Posterior cingulate gyrus (tissue), 11 donors: Measurements from ENCODE around the gene ALS2CL.
A peak's percentile ranks its signal among the peaks of the same experiment; 100 is the strongest.
"Not testable (repeated sequence)": the region's sequence is repeated elsewhere in the genome, so short reads cannot be mapped to it uniquely, and the experiment has no call there.

ENCODE experiments used
- DNase-seq, 10 donors: peaks; one replicate each; pipeline versions ENCODE4 v3.0.0 to v3.0.0-alpha.2; 2020 to 2021; ENCODE audit warnings: mixed read lengths in 3 of 10
- intact Hi-C: fragments of 100-400 bp; cut with DNase I; formaldehyde crosslinking; loops from one replicate; pipeline ENCODE4 v1.15.1; 2023

ALS2CL gene

GRCh38 chr3:46693038-46693891 lies at the start of gene ALS2CL:
TSS of gene ALS2CL (minus strand) at chr3:46693679. CDS start at chr3:46689440, 4,239 bp downstream.
- intact Hi-C loops: loop anchor here (10.0 kb wide), 1 partner anchor 208 kb away; no protein-coding TSS in a partner anchor
- DNase-seq: peak in 3 of 10 donors; percentile 18 to 89 (median 42)

GRCh38 chr3:46742992-46743585 lies 49.6 kb upstream of the ALS2CL start:
- intact Hi-C loops: no loop called here

GRCh38 chr3:46739565-46739964 lies 46.1 kb upstream of the ALS2CL start:
- DNase-seq, intact Hi-C loops: not testable (repeated sequence)

More at GRCh38 chr3:46742992-46743585, 49.6 kb upstream of the ALS2CL start:
- no peak for DNase-seq

GRCh38 chr3:46737329-46737731 lies 43.9 kb upstream of the ALS2CL start:
- peak in 1 of 10 donors; percentile 57 for DNase-seq
- intact Hi-C loops: no loop called here

- intact Hi-C loops: no loop called here
- DNase-seq: peak in 1 of 10 donors; percentile 42
These were observed 42.8 kb upstream of the ALS2CL start for GRCh38 chr3:46736006-46736872.

- no peak for DNase-seq
- intact Hi-C loops: no loop called here
These were observed 41.3 kb upstream of the ALS2CL start for GRCh38 chr3:46734773-46735172.

GRCh38 chr3:46733026-46733800 lies 39.7 kb upstream of the ALS2CL start:
- peak in 1 of 10 donors; percentile 56 for DNase-seq
- intact Hi-C loops: no loop called here

GRCh38 chr3:46731795-46732194 lies 38.3 kb upstream of the ALS2CL start:
- DNase-seq: no peak
- intact Hi-C loops: no loop called here

GRCh38 chr3:46730819-46731218 lies 37.3 kb upstream of the ALS2CL start:
- intact Hi-C loops: no loop called here
- no peak for DNase-seq

GRCh38 chr3:46729038-46729437 lies 35.6 kb upstream of the ALS2CL start:
- DNase-seq: no peak
- intact Hi-C loops: no loop called here

GRCh38 chr3:46725621-46726314 lies 32.3 kb upstream of the ALS2CL start:
- intact Hi-C loops: no loop called here

GRCh38 chr3:46724424-46724823 lies 30.9 kb upstream of the ALS2CL start:
- DNase-seq: no peak
- intact Hi-C loops: no loop called here

More at GRCh38 chr3:46725621-46726314, 32.3 kb upstream of the ALS2CL start:
- no peak for DNase-seq

- intact Hi-C loops: no loop called here
- no peak for DNase-seq
These were observed 29.0 kb upstream of the ALS2CL start for GRCh38 chr3:46722443-46722842.

- DNase-seq: no peak
- intact Hi-C loops: no loop called here
These were observed 27.5 kb upstream of the ALS2CL start for GRCh38 chr3:46721009-46721408.

GRCh38 chr3:46719735-46720271 lies 26.3 kb upstream of the ALS2CL start:
- intact Hi-C loops: no loop called here
- peak in 3 of 10 donors; percentile 0 to 37 (median 2) for DNase-seq

GRCh38 chr3:46719044-46719565 lies 25.6 kb upstream of the ALS2CL start:
- intact Hi-C loops: no loop called here

GRCh38 chr3:46717447-46718231 lies 24.2 kb upstream of the ALS2CL start, which contains the start of gene PRSS50:
TSS of gene PRSS50 (minus strand) at chr3:46717869. CDS start at chr3:46717824, 45 bp downstream.
- DNase-seq: peak in 2 of 10 donors; percentile 4 to 81
- intact Hi-C loops: no loop called here

More at GRCh38 chr3:46719044-46719565, 25.6 kb upstream of the ALS2CL start:
- DNase-seq: peak in 1 of 10 donors; percentile 45
